AG10803 (cell line): ENCODE results near the gene CTSS.
"Not testable (repeated sequence)": the region's sequence is repeated elsewhere in the genome, so short reads cannot be mapped to it uniquely, and the experiment has no call there.

ENCODE experiments used
- DNase-seq: peaks from one replicate; pipeline ENCODE4 v3.0.0; 2010; ENCODE audit warnings: low read depth
- H3K4me3 ChIP-seq: 2 replicates; pipeline ENCODE4 v1.5.1; 2011; ENCODE audit warnings: mild to moderate bottlenecking, low read length, control low read depth
- CTCF ChIP-seq: conservative IDR thresholded peaks from 2 replicates; pipeline ENCODE4 v1.5.1; 2011; ENCODE audit warnings: mild to moderate bottlenecking, low read length, control low read depth, inconsistent platforms

Gene CTSS

GRCh38 chr1:150777544-150777943 is 12.0 kb upstream of the CTSS start:
- no peak for DNase-seq
- no peak for TF ChIP-seq CTCF
- no peak overlapping the region for H3K4me3 ChIP-seq

- H3K4me3 ChIP-seq, DNase-seq: not testable (repeated sequence)
Observed at GRCh38 chr1:150775931-150776505, 10.4 kb upstream of the CTSS start.

GRCh38 chr1:150775276-150775675 is 9.7 kb upstream of the CTSS start:
- H3K4me3 ChIP-seq, result no peak overlapping the region
- no peak for DNase-seq
- no peak for TF ChIP-seq CTCF

GRCh38 chr1:150772326-150772725 is 6.7 kb upstream of the CTSS start:
- no peak for TF ChIP-seq CTCF
- peak; percentile 5 for DNase-seq
- no peak overlapping the region for H3K4me3 ChIP-seq

GRCh38 chr1:150767704-150768103 is 2.1 kb upstream of the CTSS start:
- H3K4me3 ChIP-seq, DNase-seq: not testable (repeated sequence)

GRCh38 chr1:150765977-150766301 is 361 bp upstream of the CTSS start:
- not testable (repeated sequence) for H3K4me3 ChIP-seq, DNase-seq

GRCh38 chr1:150764617-150765101 is 919 bp downstream of the CTSS start:
- peak; percentile 84 for DNase-seq
- no peak overlapping the region for H3K4me3 ChIP-seq
- TF ChIP-seq CTCF, result no peak

GRCh38 chr1:150763018-150763417 is 2.6 kb downstream of the CTSS start:
- TF ChIP-seq CTCF, result no peak
- DNase-seq, result no peak
- no peak overlapping the region for H3K4me3 ChIP-seq

GRCh38 chr1:150762552-150762951 is 3.0 kb downstream of the CTSS start:
- DNase-seq, result no peak
- no peak for TF ChIP-seq CTCF
- H3K4me3 ChIP-seq, result no peak overlapping the region
